GM18498 (cell line): ENCODE data around the gene HOXC4.

Experiments
- ATAC-seq: cut with Tn5 transposase; IDR thresholded peaks from one replicate; pipeline ENCODE4 v1.9.1; 2021; ENCODE audit warnings: mild to moderate bottlenecking, moderate library complexity; ENCODE audit not compliant: unreplicated experiment

Gene HOXC4

DNA sequence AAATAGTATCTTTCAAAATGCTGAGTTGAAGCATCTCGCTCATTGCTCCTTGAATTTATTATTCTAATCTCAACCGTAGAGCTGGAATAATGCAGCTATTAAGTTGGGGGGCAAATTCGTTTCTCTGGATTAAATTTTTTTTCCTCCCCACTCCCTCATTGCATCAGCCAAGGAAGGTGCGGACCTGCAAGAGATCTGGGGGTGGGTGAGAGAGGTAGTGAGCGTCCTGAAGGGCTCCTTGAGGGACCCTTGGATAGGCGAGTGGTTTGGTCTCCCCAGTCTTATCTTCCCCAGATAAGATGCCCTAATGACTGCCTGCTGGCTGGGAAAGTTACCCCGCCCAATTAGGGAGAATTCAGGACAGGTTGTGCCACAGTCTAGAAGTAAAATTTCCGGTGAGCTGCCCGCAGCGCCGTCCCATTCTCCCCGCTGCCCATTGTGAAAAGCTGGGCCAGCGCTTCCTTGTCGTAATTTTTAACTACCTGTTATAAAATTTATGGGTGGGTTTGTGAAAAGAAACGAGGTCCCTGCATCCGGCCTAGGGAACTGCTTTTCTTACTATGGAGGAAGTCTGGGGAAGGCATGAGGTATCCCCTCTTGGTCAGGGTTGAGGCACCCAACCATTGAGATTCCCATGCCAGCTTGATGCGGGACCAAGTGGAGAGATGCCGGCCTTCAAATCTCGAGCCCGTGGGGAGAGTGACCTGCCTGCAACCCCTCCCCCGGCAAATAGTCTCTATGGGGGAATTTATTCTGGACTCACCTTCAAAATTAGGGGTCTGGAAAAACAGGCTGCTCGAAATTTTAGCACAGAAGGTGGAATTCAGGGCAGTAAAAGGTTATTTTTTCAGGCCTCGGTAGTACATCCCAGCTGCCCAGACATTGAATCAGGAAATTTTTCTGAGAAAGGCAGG, 38.4 kb upstream of the HOXC4 start:
- no peak for ATAC-seq

DNA sequence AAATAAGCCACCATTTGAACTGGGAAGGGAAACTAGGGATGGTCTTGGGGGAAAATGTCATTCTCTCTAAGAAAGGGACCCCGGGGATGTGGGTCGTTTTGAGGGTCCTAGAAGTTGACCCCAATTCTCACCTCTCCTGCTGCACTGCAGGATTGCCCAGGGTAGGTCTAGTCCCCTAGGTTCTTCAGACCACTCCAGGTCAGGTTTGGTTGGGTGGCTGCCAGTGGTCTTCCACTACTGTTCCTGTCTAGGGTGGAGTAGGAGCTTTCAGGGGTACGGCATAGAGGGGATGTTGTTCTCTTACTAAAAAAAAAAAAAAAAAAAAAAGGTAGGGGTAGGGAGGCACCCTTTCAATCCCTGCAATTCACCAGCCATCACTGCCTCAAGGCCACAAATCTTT, 37.6 kb upstream of the HOXC4 start:
- no peak for ATAC-seq

DNA sequence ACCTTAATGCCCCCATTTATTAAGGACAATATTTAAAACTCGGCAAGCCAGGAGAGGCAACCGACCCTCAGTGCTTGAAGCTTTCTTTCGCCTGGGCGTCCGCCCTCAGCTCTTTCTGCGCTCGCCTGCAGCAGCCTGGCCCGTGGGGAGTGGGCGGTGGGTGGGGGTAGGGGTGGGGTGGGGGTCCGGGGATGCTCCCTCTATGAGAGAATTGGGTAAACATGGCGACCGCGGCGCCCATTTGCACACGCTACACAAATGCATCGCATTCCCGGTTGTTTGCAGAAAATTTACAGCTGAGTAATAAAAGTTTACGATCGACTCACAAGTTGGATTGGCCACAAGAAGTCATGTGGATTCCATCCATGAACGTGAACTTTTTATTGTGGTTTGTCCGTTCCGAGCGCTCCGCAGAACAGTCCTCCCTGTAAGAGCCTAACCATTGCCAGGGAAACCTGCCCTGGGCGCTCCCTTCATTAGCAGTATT, 37.1 kb upstream of the HOXC4 start:
- no peak for ATAC-seq

DNA sequence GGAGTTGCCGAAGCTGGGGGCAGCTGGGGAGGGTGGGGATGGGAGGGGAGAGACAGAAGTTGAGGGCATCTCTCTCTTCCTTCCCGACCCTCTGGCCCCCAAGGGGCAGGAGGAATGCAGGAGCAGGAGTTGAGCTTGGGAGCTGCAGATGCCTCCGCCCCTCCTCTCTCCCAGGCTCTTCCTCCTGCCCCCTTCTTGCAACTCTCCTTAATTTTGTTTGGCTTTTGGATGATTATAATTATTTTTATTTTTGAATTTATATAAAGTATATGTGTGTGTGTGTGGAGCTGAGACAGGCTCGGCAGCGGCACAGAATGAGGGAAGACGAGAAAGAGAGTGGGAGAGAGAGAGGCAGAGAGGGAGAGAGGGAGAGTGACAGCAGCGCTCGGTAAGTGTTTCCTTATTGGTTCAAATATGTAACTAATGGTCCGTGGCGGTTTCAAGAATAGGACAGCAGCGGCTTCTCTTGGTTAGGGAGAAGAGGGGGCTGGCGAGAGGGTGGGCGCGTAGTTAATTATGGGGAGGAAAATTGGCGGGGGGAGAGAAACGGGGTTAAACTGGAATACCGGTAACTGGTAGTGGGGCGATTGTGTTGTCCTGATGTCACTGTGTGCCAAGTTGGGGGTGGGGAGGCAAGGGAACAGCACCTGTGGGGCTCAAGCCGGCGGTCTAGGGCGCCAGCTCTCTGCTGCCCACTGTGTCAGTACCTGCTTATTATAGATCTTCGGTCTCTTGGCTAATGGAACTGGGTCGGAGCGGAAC, 36.4 kb upstream of the HOXC4 start:
- ATAC-seq: peak; percentile 27

DNA sequence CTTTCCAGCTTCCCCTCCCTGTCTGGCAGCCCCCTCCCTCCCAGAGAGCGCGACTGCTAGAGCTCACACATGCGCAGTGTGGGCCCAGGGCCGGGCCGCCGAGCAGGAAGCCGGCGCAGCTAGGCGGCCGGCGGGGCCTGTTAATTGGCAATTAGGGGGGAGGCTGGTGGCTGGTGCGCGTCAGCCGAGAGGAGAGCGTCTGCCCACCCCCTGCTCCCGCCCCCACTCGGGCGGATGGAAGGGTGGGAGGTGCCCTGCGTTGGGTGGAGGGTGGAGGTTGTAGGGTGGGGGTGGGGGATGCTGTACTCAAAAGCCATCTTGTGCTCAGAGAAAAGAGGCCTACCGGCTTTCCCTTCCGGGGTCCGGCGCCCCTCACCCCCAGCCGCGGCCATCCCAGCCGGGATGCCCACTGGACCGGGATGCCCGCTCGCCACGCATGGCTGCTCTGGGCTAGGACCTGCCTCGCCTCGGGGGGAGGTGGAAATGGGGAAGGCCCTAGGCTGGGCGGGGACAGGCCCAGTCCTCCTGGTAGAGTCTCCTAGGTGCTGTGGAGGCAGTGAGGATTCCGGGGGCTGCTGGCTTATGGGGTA, 35.7 kb upstream of the HOXC4 start:
- peak; percentile 75 for ATAC-seq

DNA sequence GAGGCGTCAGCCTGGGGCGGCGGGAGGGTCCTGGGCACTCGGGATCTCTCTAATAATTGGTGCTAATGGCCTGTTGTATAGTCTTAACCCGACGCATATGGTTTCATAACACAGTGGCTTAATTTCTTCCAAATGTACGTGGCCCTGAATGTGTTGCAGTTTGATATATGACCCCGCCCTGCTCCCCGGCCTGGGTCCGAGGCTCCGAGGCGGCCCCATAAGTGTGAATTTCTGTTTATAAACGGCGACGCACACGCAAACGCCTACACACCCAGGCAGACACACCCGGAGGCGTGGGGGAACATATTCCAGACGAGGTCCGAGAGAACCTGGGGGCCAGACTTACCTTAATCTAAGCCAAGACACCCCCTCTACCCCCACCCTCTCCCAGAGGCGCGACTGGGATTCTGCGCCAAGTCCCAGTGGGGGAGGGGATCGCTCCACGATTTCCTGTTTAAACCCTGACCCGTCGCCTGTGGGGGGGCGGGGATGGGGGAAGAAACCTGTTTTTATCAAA, 35.1 kb upstream of the HOXC4 start:
- ATAC-seq: no peak

DNA sequence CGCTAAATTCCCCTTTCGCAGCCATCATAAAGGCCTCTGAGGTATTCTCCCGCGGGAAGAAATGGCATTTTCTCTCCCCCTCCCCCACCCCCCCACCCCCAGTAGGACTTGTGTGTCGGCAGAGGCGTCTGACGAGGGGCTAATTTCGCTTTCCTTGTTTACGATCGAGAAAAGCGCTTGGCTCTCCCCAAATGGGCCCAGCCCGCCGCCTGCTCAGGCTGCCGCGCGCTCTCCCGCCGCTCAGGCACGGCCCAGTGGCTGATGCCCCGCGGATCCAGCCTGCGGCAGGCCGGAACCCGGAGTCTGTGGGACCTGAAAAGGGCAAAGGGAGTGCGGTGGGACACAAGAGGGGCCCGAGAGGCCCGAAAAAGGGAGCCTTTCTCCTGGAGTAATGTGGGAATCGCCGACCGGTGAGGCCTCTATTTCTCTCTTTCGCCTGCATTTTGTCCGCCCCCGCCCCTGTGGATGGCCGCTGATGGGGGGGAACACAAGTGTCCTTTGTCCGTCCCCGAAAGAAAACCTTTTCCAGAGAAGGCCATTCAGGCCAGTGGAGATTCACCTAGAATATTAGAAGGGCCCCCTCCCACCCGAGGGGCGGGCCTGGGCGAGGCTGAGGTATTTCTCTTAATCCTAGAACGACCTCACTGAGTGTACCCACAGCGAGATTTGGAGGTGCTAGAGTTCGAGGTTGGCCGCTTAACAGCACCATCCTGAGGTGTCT, 34.4 kb upstream of the HOXC4 start:
- no peak for ATAC-seq

DNA sequence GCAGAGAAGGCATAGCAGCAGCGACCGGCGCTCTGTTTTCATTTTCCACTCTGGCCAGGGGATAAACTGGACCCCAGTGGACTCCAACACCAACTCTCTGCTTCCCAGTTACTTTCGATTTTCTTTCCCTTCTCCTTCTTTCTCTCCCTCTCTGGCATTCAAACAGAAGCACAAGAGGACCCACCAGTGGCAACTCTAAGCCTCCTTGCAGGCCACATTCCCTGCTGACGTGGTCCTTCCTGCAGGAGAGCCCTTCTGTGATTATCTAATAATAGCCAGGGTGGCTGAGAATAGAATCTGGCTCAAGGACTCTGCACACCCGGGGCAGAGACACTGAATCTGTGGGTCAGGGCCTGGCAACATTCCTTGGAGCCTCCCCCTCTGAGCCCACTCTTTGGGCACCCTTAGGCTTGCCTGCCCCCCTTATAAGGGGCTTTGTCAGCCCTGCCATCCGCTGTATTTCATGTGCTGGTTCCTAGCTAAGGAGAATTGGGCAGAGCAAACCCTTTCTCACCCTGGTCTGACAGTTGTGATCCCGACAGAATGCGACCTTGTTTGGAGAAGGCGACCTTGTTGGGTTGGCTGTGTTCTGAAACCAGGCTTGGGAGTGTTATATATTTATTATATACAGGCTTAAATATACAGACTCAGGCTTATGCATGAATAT, 33.6 kb upstream of the HOXC4 start:
- ATAC-seq: no peak

DNA sequence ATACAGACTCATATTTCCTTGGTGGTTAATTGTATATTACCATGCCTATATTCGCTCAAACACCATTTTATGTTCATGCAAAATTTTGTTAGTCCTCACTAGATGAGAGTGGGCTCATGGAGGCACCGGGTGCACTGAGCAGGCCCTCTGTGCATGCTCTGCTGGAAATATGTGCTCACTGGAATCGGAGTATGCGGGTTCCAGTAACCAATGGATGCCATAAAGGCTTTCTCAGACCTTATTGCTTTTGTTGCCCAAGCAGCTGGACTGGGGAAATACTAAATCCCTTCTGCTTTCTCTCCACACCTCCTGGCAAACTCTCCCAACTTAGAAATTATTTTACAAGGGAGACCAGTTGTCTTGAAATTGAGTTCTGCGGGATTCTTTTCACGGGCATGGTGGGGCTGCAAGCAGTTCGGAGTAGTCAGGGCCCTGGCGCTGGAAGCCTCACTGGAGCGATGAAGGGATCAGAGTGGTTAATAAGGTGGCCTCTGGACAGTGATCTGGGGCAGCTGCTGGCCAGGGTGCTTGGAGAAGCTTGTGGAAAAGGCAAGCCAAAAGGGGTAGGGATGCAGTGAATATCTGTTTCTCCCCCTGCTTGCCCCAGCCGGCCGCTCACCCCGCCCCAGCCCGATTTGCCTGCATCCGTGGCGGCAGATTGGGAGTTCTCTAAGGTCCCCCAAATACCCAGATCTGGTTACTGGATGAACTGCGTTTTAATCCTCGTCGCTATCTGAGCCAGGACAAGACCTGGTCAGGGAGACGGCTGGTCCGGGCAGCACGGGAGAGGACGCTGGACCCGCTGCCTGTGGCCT, 32.8 kb upstream of the HOXC4 start:
- no peak for ATAC-seq

DNA sequence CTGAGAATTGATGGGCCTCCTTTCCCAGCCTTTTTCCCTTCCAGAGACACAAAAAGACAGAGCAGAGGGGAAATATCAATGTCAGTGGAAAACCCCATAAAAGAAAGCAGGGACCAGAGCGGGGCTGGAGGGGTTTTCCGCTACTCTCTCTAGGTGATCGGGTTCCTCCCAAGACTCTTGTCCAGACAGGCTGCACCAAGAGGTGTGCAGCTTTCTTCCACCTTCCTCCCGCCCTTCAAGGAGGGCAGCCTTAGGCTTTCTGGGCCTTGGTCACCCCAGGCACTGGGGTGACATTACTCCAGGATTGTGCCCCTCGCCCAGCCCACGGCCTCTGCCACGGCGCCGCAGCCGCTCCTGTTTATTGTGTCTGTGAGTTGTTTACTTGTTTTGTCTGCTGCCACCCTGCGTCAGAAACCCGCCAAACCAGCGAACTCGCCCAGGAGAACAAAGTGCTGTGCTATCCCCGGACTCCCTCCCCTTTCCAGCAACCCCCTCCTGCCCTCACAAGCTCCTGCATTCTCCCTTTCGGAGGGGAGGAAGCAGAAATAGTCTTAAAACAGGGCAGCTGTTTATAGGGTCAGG, 32.1 kb upstream of the HOXC4 start:
- ATAC-seq: no peak

DNA sequence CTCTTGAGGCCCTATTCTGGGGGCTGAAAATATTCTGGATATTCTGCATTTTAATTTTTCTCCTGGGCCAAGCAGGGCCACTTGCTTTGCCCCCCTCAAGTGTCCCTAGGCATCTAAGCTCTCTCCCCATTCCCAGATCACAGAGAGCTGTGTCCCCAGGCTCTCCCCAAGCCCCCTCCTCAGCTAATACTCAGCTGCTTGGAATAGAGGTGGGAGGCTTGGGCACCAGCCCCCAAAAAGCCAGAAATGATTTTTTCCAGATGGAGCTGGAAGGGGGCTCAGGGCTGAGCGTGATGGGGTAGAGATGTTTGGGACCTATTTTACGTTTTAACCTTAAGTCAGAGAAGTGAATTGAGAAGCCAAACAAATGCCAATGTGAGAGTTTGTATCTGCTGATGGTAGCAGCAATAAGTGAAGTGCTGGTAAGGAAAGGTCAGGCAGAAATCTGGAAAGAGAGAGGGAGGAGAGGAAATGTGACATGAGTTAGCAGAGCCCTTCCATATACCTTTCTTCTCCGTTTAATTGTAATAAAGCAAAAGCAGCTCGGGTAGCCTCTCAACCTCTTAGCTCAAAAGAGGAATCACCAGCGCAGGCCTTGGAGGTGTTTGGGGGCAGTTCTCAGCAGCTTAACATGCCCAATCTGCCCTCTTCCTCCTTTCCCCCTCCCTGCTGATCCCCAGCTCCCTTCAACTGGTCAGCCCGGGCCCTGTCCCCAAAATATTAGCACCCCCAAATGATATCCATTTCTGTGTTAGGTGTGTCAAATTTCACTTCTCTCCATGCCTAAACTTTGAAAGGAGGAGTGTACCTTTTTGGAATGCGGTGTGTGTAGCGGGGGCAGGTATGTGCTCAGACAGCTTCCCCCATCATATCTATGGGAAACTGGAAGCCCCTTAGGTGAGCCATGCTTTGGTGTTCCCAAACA, 30.4 kb upstream of the HOXC4 start:
- ATAC-seq: no peak

DNA sequence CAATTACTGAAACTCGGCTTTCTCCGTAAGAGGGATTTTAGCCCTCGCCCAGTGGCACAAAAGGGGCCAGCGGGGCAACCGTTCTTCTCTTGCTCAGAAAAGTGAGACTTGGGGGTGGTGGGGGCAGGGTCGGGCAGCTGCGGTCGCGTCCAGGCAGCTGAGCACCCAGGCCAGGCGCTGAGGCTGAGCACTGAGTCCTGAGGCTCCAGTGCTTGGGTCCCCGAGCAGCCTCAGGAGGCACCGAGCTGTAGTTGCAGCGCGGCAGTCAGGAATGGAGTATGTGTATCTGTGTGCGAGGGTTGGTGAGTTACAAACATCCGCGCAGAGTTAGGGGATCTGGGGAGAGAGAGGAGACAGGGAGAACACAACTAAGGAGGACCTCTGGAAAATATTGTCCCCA, 29.5 kb upstream of the HOXC4 start:
- ATAC-seq: no peak

DNA sequence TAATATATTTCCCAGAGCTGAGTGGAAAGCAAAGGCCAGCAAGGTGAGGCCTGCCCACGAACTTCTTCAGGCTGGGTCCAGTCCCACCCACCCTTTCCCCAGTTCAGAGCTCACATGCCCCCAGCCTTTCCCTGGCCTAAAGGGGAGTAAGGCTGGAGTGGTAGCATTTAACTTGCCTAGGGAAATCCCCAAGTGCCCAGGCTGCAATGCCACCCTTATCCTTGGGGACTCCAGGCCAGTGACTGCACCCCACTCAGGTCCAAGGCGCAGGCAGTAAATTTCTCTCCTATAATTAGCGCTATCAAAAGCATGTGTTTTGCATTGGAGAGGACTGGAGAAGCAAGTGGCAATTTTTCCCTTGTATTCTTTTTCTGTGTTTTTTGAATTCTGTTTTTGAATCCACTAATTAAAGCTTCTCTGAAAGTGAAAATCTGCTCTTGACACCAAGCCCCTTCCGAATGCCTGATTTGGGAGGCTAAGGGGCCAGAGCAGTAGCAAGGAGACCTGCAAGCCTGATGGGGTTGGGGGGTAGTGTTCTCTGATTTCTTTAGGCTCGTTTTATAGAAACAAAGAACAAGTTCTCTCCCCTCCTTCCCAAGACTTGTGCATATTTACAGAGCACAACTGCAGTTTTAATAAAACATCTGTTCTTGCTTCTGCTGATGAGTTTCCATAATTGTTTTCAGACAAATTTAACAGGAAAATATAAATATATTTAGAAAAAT, 28.9 kb upstream of the HOXC4 start:
- no peak for ATAC-seq

DNA sequence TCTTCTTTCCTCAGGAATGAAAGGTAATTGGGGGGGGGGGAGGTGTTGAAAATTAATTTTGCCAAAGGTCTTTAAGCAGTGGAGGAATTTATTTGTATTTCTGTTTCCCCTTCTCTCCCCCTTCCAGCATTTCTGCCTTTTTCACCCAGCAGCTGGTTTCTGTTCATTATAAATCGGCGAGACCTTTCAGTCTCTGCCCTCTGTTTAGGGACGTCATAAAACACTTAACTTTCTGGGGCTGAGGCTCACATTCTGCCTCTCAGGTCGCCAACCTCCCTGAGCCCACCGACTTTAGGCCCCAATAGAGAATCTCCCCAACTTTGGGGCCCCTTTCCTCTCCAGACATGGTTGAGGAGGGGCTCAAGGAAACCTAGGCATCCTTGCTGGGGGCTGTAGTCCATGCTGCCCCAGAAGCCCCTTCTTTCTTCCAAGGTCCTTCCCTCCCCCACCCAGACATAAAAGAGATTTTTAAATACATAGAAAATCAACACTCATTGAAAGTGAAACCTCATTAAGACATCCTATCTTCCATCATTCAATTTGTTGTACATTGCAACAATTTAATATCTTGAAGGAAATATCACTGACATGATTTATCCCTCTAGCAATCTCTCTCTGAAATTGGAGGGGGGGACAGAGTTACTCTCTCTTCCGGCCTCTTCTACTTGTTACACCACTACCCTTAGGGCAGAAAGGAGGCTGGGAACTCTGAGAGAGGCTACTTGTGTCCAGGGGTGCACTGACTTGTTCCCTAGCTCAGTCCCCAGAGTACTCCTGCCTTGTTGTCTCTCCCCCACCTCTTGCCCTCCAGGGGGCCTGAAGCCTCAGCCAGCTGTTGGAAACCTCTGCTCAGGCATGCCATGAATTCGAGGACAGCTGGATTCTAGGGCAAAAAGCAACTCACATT, 27.9 kb upstream of the HOXC4 start:
- no peak for ATAC-seq

DNA sequence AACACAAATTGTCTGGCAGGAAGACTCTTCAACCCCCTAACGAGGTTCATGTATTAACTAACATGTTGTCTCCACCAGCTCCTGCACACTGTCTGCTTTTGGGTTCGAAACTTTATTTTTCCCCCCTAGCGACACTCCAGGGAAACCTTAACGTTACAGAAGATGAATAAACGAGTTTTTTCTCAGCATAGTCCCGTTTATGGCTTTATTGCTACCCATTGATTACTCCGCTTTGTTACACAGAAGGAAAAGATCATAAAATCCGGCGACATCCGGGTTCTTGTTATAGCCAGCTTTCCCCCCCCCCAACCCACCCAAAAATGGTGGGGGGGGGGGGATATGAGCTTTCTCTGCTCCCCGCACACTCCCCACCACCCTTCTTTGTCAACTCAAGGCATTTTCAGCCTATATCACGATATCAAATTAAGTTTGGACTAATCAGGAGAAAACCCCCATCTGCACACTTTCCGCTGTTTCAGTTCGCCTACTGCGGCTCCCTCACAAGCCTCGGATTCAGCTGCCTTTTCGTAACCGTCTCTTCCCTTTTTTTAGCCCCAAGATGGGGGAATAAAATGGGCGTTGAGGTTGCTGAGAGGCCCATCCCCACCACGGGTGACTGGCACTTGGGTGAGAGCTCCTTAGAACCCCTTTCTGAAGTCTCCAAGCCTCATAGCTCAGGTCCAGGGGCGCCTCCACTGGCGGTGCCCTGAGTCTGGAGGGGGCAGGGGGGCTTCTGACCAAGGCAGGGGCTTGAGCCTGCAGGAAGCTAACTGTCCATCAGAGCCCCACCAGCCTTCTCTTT, 26.8 kb upstream of the HOXC4 start:
- no peak for ATAC-seq

DNA sequence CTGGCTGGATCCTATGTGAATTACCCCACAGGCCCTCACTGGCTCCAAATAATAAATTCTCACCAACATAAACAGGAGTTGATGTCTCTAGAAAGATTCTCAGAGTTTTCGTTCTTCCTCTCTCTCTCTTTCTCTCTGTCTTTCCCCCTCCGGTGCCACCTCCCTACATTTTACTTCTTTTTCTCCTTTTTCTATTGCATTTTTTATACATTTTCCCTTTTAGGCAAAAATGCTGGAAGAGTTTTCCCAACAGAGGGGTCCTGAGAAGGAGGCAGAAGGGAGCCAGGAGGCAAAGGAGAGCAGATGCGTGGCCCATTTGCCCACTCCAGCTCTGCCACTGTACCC, 26.2 kb upstream of the HOXC4 start:
- no peak for ATAC-seq
